NCI-H2227 (cell line): Measurements from ENCODE around the gene PARD3.
"Not testable (repeated sequence)": the region's sequence is repeated elsewhere in the genome, so short reads cannot be mapped to it uniquely, and the experiment has no call there.

Experiments used
- DNase-seq: peaks from one replicate; lab custom pipeline; 2025; ENCODE audit not compliant: unreplicated experiment; lab: John Stamatoyannopoulos, UW

PARD3 gene

DNA sequence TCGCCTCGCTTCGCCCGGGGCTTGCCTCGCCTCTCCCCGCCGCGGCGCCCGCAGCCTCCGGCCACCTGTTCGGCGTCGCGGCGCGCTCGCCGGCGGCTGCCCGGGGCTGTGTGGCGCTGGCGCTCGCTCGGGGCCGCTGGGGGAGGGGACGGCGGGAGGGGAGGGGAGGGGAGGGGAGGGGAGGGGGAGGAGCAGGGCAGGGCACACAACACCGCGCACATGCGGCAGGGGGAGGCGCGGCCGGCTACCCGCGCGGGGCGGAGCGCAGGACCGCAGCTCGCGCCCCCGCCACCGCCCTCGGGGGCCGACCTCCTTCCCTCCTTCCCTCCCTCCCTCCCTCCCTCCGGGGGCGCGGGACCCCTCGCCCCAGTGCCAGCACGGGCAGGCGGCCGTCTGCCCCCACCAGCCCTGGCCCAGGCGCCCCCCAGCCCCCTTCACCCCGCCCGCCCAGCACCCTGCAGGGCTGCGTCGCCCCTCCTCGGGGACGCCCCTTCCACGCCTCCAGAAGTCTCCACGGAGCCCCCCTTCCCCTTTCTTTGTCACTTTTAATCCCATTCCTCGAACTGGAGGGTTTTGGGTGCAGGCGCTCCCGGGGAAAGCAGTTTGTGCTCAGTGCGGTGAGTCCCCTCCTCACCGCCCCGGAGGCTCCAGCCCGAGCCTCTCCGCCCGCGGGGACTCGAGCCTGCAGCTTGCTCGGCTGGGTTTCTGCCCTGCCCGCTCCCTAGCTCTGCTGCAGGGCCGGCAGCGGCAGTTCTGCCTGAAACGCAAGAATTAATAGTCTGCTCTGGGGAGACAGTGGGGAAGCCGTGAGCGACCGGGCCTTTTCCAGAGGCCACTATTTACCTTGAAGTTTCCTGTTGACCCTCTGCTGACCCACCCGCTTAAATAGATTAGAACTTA, at the start of gene PARD3:
Gene PARD3 (minus strand): TSS at position 112 of the 900 bp plus-strand sequence. CDS start 301 bp downstream, outside the sequence.
- DNase-seq: peak; percentile 73

DNA sequence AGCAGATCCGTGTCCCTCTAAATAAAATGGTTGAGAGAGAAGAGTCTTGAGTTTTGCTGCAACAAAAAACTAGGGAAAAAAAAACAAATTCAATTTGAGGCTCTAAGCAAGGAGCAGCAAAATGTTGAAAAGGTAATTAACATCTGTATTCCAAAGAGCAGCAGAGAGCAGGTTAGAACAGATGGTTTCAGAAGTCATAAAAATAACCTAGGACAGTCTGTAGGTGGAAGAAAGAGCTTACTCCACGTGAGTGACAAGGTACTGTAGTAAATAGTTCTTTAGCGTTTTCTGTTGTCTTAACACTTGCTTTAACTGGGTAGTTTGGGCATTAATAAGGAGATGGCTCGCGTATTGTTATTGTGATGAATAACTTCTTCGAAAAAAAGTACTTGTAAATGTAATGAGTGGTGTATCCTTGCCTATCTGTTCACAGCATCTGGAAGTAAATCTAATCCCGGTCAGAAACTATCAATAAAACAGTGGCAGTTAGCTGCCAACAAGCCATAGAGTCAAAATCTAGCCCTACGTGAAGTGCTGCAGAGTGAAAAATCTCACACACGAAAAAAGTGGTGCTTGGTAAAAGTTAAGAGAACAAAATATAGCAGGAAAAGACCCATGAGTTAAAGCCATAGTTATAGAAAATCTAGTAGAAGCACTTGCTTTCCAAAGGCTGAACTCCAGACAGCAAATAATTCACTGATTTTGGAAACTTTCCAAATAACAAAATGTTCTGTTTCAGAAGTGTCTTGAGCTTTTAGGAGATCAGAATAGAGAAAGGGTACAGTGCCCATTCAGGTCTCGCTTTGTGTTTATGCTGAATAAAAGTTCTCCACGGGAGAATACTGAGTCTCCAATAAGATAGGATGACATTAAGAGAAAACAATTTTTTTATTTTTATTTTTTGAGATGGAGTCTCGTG, 49.3 kb upstream of the PARD3 start:
- DNase-seq: no peak

DNA sequence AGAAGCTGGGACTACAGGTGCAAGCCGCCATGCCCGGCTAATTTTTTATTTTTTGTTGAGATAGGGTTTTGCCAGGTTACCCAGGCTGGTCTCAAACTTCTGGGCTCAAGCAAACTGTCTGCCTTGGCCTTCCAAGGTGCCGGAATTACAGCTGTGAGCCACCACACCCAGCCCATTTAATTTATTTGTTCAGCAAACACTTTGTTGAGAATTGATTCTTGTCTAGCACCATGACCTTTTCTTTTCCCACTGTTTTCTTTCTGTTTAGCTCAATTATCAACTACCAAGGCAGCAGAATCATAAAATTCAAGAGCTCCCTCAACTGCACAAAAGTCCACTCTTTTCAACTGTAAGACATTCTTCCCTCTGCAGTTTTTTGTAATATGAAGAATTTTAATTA, 47.8 kb upstream of the PARD3 start:
- no peak for DNase-seq

DNA sequence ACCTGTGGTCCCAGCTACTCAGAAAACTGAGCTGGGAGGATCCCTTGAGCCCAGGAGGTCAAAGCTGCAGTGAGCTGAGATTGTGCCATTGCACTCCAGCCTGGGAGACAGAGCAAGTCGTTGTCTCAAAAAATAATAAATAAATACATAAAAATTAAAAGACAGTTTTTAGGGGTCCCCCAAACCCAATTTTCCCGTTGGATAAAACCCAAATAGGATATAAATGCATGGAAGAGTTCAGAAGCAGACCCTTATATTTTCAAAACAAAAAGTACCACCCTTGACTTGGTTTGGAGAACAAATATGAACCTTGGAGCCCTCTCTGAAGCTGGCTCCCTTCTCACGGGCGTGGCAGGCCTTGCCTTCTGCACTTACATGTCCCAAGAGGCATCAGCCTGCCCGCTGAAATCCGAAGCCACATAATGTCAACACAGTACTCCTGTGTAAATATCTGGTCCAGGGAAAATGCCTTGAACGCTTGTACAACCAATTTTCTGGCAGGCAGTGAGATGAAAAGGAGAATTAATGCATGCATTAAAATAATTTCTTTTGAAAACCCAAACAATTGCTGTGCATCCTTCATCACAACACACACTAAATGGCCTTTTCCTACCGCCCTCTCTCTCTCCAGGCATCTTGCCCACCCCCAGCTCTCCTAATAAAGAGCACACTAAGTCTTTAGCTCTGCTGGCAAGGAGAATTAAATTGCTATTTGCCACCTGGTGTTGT, 46.4 kb upstream of the PARD3 start:
- peak; percentile 37 for DNase-seq

DNA sequence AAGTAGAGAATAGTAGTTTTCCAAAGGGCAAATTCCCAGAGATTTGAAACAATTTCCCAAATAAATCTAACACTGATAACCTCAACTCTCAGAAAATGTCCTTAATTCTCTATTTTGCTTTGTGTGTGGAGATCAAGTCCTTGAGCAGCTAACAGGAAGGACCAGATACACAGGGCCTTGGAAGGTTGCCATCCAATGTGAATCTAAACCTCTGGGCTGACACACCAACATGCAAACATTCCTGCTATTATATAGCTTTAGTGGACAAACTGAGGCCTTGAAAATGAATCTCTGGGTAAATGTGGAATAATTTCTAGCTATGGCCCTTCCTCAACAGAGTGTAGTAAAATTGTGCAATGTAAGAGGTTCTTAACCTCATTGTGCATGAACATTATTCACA, 44.1 kb upstream of the PARD3 start:
- no peak for DNase-seq

GRCh38 chr10:34858003-34858402, 42.9 kb upstream of the PARD3 start:
- no peak for DNase-seq

DNA sequence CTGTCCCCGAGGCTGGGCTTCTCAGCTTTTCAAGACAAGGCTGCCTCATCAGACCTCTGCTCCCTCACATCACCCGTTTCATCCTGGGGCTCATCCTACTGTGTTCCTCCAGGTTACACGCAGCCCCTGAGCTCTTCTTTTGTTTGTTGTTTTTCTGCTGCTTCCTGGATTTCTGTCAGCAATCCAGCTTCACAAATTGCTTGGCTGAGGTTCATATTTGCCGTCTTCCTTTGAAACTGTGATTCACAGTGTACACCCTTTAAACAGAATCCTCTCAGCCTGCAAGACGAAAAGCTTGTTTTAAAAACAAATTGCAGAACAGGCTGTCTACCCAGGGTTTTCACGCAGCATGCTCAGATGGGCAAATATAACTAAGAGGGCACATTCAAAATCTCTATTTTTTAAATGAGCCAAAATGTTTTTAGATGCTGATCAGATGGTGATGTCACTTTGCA, 39.1 kb upstream of the PARD3 start:
- no peak for DNase-seq

GRCh38 chr10:34853357-34853756, 38.3 kb upstream of the PARD3 start:
- DNase-seq: no peak

- DNase-seq: no peak
These were observed 35.5 kb upstream of the PARD3 start for GRCh38 chr10:34850558-34850957.

- DNase-seq: no peak
These were observed 34.9 kb upstream of the PARD3 start for GRCh38 chr10:34850036-34850435.

GRCh38 chr10:34845070-34845469, 30.0 kb upstream of the PARD3 start:
- no peak for DNase-seq

- no peak for DNase-seq
These were observed 29.4 kb upstream of the PARD3 start for GRCh38 chr10:34844448-34844847.

GRCh38 chr10:34843470-34843869, 28.4 kb upstream of the PARD3 start:
- not testable (repeated sequence) for DNase-seq

GRCh38 chr10:34838366-34838900, 23.3 kb upstream of the PARD3 start:
- no peak for DNase-seq

DNA sequence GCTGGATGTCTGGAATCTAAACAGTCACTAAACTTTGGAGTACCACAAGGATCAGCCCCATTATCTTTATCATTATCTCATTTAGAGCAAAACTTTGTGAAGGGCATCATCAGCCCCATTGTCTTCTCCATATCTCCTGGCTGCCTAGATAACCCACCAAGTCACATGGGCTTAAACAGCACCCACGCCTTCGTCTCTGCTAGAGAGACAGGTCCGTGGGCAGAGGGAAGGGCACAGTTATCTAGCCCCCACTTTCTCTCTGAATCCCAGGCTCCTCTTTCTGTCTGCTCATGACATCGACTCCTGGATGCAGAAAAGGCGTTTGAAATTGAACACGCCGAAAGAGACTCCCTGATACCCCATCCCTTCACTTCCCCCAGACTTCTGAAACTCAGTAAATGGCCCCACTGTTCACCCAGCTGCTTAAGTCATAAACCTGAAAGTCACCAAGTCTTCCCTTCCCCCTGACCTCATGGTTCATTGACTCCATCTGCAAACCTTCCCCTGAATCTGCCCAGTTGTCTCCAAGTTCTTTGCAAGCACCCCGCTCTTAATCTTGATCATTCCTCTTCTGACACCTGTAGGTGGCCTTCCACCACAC, 20.9 kb upstream of the PARD3 start:
- no peak for DNase-seq

GRCh38 chr10:34834274-34834673, 19.2 kb upstream of the PARD3 start:
- DNase-seq: no peak

DNA sequence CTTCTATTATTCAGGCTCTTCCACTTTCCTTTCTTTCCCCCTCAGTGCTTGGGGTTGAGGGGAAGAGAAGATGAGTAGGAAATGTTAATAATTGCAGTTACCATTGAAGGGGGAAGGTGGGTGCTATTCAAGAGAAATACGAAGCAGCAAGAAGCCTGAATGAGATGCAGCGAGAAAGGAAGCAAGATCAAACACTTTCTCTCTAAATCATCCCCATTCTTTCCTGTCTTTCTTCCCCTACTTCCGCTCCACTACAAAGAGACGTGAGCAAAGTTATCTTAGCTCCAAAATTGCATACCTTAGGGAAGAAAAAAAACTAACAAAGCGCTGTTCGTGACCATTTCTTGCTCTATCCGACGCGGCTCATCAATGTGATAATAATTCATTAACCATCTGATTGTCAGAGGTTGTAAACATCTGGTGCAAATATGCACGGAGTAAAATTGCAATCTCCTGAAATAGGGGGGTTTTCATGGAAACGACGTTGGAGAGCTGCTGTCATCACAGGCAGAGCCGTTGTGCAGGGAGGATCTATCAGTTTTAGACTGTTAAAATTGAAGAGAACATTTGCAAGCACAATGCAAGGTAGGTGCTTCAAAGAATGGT, 15.2 kb upstream of the PARD3 start:
- no peak for DNase-seq

DNA sequence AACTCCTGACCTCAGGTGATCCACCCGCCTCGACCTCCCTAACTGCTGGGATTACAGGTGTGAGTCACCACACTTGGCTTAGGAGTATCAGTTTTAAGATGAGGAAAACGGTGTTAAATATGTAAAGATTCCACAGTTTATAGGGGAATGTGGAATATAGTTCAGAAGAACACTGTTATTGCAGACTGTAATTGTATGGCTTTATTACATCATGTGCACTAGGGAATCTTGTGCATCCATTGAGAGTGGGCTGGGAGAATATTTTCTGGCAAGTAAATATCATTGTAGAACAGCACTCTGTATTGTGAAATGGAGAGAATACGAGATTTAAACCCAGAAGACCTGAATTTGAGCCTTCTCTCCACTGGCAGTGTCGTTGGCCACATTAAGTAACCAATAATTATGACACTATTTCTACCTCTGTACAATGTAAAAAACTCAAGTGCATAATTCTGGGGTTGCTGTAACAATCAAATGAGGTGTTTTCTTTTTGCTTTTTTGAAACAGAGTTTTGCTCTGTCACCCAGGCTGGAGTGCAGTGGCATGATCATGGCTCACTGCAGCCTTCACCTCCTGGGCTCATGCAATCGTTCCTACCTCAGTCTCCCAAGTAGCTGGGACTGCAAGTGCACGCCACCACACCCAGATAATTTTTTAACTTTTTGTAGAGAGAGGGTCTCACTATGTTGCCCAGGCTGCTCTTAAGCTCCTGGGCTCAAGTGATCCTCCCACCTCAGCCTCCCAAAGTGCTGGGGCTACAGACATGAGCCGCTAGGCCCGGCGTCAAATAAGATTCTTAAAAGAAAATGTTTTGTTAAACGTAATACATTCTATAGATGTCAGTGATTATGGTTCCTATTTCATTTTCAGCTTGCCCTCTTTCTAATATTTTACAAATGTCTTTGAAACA, 12.0 kb upstream of the PARD3 start:
- DNase-seq: peak; percentile 68

DNA sequence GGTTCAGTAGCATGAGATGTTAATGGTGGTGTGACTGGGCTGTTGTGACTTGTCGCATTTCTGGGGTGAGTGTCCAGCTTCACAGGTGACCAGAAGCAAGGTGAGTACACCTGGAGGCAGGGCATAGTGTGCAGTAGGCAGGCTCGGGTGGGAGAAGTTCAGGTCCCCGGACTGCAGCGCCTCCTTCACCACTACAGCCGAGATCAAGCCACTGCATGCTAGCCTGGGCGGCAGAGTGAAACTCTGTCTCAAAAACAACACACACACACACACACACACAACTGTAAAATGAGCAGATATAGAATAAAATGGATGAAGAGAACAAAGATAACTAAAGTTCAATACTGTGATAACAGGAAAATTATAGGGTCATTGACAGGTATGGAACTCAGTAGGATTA, 11.1 kb upstream of the PARD3 start:
- DNase-seq: peak; percentile 12
